Measurements from ENCODE around the gene CHST13.
"Not testable (repeated sequence)": the region's sequence is repeated elsewhere in the genome, so short reads cannot be mapped to it uniquely, and the experiment has no call there.

CHST13 gene

GRCh38 chr3:126556637-126557414, 32.9 kb downstream of the CHST13 start:
- DNase-seq, result peak; percentile 42

- DNase-seq, result peak; percentile 51
Measured at GRCh38 chr3:126557415-126557745, 33.4 kb downstream of the CHST13 start.

GRCh38 chr3:126557761-126558160, 33.8 kb downstream of the CHST13 start:
- peak; percentile 72 for DNase-seq

- peak; percentile 48 for DNase-seq
Measured at GRCh38 chr3:126558336-126559071, 34.5 kb downstream of the CHST13 start, which contains the start of gene C3orf22. Gene C3orf22, minus strand, starts transcription at chr3:126558932. Its CDS starts 5,542 bp downstream, at chr3:126553390.

GRCh38 chr3:126562737-126563276, 38.9 kb downstream of the CHST13 start:
- DNase-seq, result no peak

- DNase-seq, result peak; percentile 42
Measured at GRCh38 chr3:126567696-126568438, 43.9 kb downstream of the CHST13 start.

GRCh38 chr3:126568776-126569342, 44.9 kb downstream of the CHST13 start:
- no peak for DNase-seq

- DNase-seq, result no peak
Measured at GRCh38 chr3:126569390-126569975, 45.5 kb downstream of the CHST13 start.

- DNase-seq, result no peak
Measured at GRCh38 chr3:126570103-126570541, 46.2 kb downstream of the CHST13 start.

GRCh38 chr3:126571078-126571477, 47.1 kb downstream of the CHST13 start:
- no peak for DNase-seq

GRCh38 chr3:126573492-126574117, 49.6 kb downstream of the CHST13 start:
- no peak for DNase-seq

- DNase-seq, result no peak
Measured at GRCh38 chr3:126577261-126577660, 53.3 kb downstream of the CHST13 start.

GRCh38 chr3:126578702-126579101, 54.7 kb downstream of the CHST13 start:
- no peak for DNase-seq

- DNase-seq, result no peak
Measured at GRCh38 chr3:126580746-126581145, 56.8 kb downstream of the CHST13 start.

GRCh38 chr3:126581569-126581968, 57.6 kb downstream of the CHST13 start:
- DNase-seq, result no peak

- DNase-seq, result no peak
Measured at GRCh38 chr3:126582311-126582710, 58.4 kb downstream of the CHST13 start.

GRCh38 chr3:126591515-126591914, 67.6 kb downstream of the CHST13 start:
- not testable (repeated sequence) for DNase-seq

Data from islet precursor cell (in vitro differentiated cells).